CD4-positive, alpha-beta T cell treated with Interleukin-10 for 1 hour (primary cell): ENCODE measurements around the gene HYAL3.
A peak's percentile ranks its signal among the peaks of the same experiment; 100 is the strongest.
"Not testable (repeated sequence)": the region's sequence is repeated elsewhere in the genome, so short reads cannot be mapped to it uniquely, and the experiment has no call there.

Experiments
- DNase-seq: peaks from one replicate; pipeline ENCODE4 v3.0.0-alpha.2; 2020

The HYAL3 gene

GRCh38 chr3:50268703-50269451 lies 30.3 kb downstream of the HYAL3 start, which contains the start of gene SEMA3B:
Gene SEMA3B (plus strand): TSS chr3:50269147. CDS start chr3:50269241, 94 bp downstream.
- no peak for DNase-seq

- DNase-seq, result no peak
Measured at GRCh38 chr3:50268276-50268675, 30.9 kb downstream of the HYAL3 start.

- DNase-seq, result no peak
Measured at GRCh38 chr3:50267280-50267913, 31.8 kb downstream of the HYAL3 start.

- no peak for DNase-seq
Measured at GRCh38 chr3:50266836-50267235, 32.4 kb downstream of the HYAL3 start.

- DNase-seq, result no peak
Measured at GRCh38 chr3:50266017-50266416, 33.2 kb downstream of the HYAL3 start.

- DNase-seq, result no peak
Measured at GRCh38 chr3:50265571-50265970, 33.6 kb downstream of the HYAL3 start.

GRCh38 chr3:50264964-50265485 lies 34.2 kb downstream of the HYAL3 start:
- no peak for DNase-seq

GRCh38 chr3:50264383-50264963 lies 34.7 kb downstream of the HYAL3 start:
- DNase-seq, result no peak

GRCh38 chr3:50263478-50264382 lies 35.5 kb downstream of the HYAL3 start:
- no peak for DNase-seq

GRCh38 chr3:50262778-50263177 lies 36.4 kb downstream of the HYAL3 start:
- no peak for DNase-seq

GRCh38 chr3:50262200-50262599 lies 37.0 kb downstream of the HYAL3 start:
- DNase-seq, result not testable (repeated sequence)

GRCh38 chr3:50261505-50261904 lies 37.7 kb downstream of the HYAL3 start:
- no peak for DNase-seq

GRCh38 chr3:50260942-50261441 lies 38.2 kb downstream of the HYAL3 start:
- no peak for DNase-seq

- DNase-seq, result peak; percentile 87
Measured at GRCh38 chr3:50260027-50260941, 38.9 kb downstream of the HYAL3 start.

- DNase-seq, result no peak
Measured at GRCh38 chr3:50259432-50260026, 39.7 kb downstream of the HYAL3 start.

GRCh38 chr3:50258979-50259378 lies 40.2 kb downstream of the HYAL3 start:
- DNase-seq, result no peak

GRCh38 chr3:50258029-50258680 lies 41.0 kb downstream of the HYAL3 start:
- DNase-seq, result no peak

- peak; percentile 42 for DNase-seq
Measured at GRCh38 chr3:50256978-50257890, 42.0 kb downstream of the HYAL3 start.

GRCh38 chr3:50255251-50255615 lies 44.0 kb downstream of the HYAL3 start:
- no peak for DNase-seq
